ENCODE data around the gene PPP2R1A.

PPP2R1A gene

DNA sequence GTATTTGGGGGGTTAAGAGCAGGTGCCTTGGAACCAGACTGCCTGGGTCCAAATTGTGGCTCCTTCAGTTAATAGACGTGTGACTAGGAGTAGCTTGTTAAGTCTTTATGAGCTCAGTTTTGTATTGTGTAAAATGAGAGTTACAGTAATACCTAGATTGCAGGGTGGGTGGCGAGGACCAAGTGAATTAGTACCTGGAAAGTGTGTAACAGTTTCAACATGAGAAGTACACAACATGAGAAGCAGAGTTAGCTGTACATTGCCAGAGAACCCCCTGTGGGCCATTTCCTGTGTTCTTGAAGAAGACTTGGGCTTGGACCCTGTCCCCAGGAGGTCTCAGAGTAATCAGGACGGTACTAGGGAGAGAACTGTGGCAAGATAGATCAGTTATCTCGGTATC lies 36.8 kb downstream of the PPP2R1A start:
- DNase-seq (ENCODE audit: low spot score): no peak
- TF ChIP-seq, protein P1, sequence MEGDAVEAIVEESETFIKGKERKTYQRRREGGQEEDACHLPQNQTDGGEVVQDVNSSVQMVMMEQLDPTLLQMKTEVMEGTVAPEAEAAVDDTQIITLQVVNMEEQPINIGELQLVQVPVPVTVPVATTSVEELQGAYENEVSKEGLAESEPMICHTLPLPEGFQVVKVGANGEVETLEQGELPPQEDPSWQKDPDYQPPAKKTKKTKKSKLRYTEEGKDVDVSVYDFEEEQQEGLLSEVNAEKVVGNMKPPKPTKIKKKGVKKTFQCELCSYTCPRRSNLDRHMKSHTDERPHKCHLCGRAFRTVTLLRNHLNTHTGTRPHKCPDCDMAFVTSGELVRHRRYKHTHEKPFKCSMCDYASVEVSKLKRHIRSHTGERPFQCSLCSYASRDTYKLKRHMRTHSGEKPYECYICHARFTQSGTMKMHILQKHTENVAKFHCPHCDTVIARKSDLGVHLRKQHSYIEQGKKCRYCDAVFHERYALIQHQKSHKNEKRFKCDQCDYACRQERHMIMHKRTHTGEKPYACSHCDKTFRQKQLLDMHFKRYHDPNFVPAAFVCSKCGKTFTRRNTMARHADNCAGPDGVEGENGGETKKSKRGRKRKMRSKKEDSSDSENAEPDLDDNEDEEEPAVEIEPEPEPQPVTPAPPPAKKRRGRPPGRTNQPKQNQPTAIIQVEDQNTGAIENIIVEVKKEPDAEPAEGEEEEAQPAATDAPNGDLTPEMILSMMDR (IDR thresholded peaks at IDR 0.05; ENCODE audit: borderline replicate concordance, control extremely low read depth, extremely low read depth, insufficient read depth, missing control alignments): no peak
- in situ Hi-C loops (cut with MboI; ENCODE audit: low sequenced_read_pairs, unreplicated experiment): no loop called here

DNA sequence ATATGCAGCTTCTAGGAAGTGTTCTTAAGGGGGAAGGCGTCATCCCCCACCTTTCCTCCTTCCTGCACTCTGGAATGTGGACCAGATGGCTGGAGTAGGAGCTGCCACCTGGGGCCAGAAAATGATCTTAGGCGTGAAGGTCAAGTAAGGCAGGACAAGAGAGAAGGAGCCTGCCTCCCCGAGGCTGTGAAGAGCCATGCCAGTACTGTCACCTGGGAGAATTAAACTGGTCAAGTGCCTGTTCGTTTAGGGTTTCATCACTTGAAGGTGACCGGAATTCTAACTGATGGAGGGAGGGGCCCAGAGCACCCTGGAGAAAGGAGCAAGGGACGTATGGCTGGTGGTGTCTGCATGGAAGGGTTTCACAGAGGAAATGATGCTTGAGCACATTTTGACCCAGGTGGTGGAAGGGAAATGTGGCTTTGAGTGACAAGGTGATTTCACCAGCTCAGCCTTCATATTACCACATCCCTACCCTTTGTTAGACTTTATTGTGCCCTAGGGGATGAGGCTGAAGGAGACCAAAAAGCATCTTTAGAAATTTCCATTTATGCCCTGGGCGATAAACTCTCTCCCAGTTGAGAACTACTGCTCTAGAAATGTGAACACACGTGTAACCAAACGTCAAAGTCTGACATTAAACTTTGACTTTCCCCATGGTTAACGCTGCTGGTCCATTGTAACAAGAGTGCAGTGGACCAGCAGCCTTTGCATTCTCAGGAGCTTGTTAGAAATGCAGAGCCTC lies 37.5 kb downstream of the PPP2R1A start:
- TF ChIP-seq, protein P1 (IDR thresholded peaks at IDR 0.05; ENCODE audit: borderline replicate concordance, control extremely low read depth, extremely low read depth, insufficient read depth, missing control alignments): no peak
- no peak for DNase-seq (ENCODE audit: low spot score)
- in situ Hi-C loops (cut with MboI; ENCODE audit: low sequenced_read_pairs, unreplicated experiment): no loop called here

DNA sequence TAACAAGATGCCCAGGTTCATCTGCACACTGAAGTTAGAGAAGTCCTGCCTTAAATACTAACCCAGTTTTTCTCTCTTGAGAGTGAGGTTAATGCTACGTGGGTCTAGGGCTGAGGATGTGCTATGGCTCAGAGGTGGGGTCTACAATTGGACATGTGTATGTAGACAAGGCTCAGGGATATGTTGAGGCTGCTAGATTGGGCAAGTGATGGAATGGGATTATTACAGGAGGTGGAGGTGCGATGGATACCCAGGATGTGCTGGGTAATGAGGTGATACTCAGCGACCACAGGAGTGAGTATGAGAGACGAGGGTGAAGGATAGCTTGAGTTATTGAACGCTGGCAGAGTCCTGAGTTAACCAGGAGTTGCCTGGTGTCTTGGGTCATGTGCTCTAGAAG lies 38.1 kb downstream of the PPP2R1A start:
- DNase-seq (ENCODE audit: low spot score): no peak
- in situ Hi-C loops (cut with MboI; ENCODE audit: low sequenced_read_pairs, unreplicated experiment): no loop called here
- TF ChIP-seq, protein P1 (IDR thresholded peaks at IDR 0.05; ENCODE audit: borderline replicate concordance, control extremely low read depth, extremely low read depth, insufficient read depth, missing control alignments): no peak

DNA sequence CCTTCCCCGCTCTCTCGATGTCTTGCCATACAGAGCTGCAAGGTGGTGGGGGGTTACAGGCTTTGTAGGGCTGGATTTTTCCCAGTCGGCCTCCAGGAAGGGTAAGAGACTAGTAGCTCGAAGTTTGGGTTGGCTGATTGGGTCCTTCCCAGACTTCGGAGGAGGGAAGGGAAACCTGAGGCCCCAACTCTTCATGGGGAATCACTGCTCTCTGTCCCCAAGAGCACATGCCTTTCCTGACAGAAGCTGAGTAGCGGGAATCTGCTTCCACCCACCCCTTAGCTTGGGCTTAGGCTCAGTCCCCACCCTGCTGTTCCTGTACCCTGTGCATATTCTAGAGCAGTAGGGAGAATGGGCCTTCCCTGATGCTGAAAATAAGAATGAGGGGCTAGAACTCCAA lies 39.7 kb downstream of the PPP2R1A start:
- in situ Hi-C loops (cut with MboI; ENCODE audit: low sequenced_read_pairs, unreplicated experiment): no loop called here
- TF ChIP-seq, protein P1 (IDR thresholded peaks at IDR 0.05; ENCODE audit: borderline replicate concordance, control extremely low read depth, extremely low read depth, insufficient read depth, missing control alignments): no peak
- peak; percentile 5 for DNase-seq (ENCODE audit: low spot score)

DNA sequence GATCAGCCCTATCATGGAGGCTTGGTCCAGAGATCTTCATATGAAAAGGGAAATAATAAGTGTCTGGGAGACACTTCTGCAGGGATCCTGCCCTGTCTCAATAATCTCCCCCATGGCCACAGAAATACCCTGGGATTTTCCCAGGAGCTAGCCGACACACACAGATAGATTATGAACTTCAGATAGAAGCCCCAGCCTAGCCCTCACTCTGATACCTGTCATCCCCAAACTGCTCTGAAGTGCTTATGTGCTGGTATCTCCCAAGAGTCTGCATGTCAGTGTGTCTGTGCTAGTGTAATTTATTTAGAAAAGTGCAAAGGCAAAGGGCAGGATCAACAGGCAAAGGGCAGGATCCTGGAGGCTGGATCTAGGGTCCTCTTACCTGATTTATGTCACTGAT lies 40.8 kb downstream of the PPP2R1A start:
- TF ChIP-seq, protein P1 (IDR thresholded peaks at IDR 0.05; ENCODE audit: borderline replicate concordance, control extremely low read depth, extremely low read depth, insufficient read depth, missing control alignments): no peak
- no peak for DNase-seq (ENCODE audit: low spot score)
- in situ Hi-C loops (cut with MboI; ENCODE audit: low sequenced_read_pairs, unreplicated experiment): no loop called here

DNA sequence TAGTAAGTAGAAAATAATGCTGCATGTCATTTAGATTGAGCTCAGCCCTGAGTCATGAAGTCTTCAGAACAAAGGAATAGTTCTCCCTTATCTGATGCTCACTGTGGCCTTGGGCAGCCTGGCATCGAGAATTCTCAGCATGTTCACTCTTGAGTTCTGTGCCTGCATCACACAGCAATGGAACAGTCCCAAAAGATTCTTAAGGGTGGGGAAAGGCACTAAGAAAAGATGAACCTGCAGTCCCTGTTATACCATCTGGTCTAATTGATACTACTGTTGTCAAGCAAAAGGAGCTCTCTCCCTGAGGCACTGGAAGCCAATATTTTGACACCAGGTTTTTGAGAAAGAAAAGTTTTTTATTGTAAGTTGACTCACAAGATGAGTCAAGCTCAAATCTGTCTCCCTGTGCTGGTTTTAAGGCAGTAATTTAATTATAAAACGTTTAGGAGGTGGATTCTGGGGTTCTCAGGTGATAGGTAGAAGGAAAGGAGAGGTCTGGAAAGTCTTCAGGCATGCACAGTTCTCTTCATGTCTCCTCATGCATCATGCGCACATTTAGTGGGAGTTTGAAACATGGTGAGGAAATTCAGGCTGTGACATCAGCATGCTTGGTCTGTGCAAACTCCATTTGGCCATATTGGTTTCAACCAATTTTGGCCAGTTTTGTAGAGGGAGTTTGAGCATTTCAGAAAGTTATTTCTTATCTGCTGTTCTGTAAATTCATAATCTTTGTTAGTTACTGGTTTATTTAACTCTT lies 41.5 kb downstream of the PPP2R1A start:
- TF ChIP-seq, protein P1 (IDR thresholded peaks at IDR 0.05; ENCODE audit: borderline replicate concordance, control extremely low read depth, extremely low read depth, insufficient read depth, missing control alignments): no peak
- no peak for DNase-seq (ENCODE audit: low spot score)
- in situ Hi-C loops (cut with MboI; ENCODE audit: low sequenced_read_pairs, unreplicated experiment): no loop called here

Data from GM13976 (cell line).